ENCODE results near the gene ARHGEF19. TPM values are rescaled to one million over a fixed set of nuclear protein-coding genes. Genes with fewer than 3 reads are reported as not detected.

Gene ARHGEF19
- total RNA-seq, 1 experiment from 2014 or later, result 7.7 TPM

- POLR2A ChIA-PET, result interaction anchor here (0.5 kb wide), 1 partner anchor 38 kb away, joined by 5 read pairs; no protein-coding TSS in a partner anchor
- Mint-ChIP-seq H3K9me3 (ENCODE audit: unreplicated experiment) (no peaks in the 10 kb centered on the region), H3K4me3 (ENCODE audit: unreplicated experiment) (no peak overlapping the region), H3K36me3 (ENCODE audit: insufficient read depth, unreplicated experiment) (peaks cover 8% of the 10 kb centered on the region), H3K4me1 (ENCODE audit: low read depth, unreplicated experiment) (peaks cover 7% of the 10 kb centered on the region), H3K27ac (ENCODE audit: unreplicated experiment) (no peak overlapping the region), H3K27me3 (ENCODE audit: insufficient read depth, unreplicated experiment) (no peaks in the 10 kb centered on the region)
- DNase-seq, result no peak
- Histone ChIP-seq H3K36me3 (ENCODE audit: control insufficient read depth, insufficient read depth, low read length) (no peaks in the 10 kb centered on the region), H3K4me3 (ENCODE audit: low read depth, low read length) (peak overlapping the region; percentile 20), H3K27me3 (replicated peaks; ENCODE audit: control insufficient read depth, insufficient read depth, low read length) (no peaks in the 10 kb centered on the region), H3K4me1 (peaks cover 16% of the 10 kb centered on the region), H3K9me3 (no peaks in the 10 kb centered on the region)
- BruUV-seq (replicated peaks), result no TSS peak
- no peak for TF ChIP-seq CTCF (IDR thresholded peaks at IDR 0.05; ENCODE audit: insufficient read depth in 1 of 2, low read depth in 1 of 2, low read length in 1 of 2, severe bottlenecking in 1 of 2, unreplicated experiment in 1 of 2)
- intact Hi-C loops (cut with micrococcal nuclease; ENCODE audit: unreplicated experiment), result no loop called here
- CTCF ChIA-PET, result no interaction called here
Observed at GRCh38 chr1:16211824-16212223, 628 bp downstream of the ARHGEF19 start.

- peaks cover 16% of the 10 kb centered on the region for H3K4me1 ChIP-seq
- Mint-ChIP-seq H3K36me3 (ENCODE audit: insufficient read depth, unreplicated experiment) (peaks cover 12% of the 10 kb centered on the region), H3K4me1 (ENCODE audit: low read depth, unreplicated experiment) (peaks cover 7% of the 10 kb centered on the region), H3K27me3 (ENCODE audit: insufficient read depth, unreplicated experiment) (no peaks in the 10 kb centered on the region), H3K9me3 (ENCODE audit: unreplicated experiment) (no peaks in the 10 kb centered on the region), H3K4me3 (ENCODE audit: unreplicated experiment) (no peak overlapping the region), H3K27ac (ENCODE audit: unreplicated experiment) (no peak overlapping the region)
- no TSS peak for BruUV-seq (replicated peaks)
- ChIA-PET POLR2A (no interaction called here), CTCF (no interaction called here)
- no peak overlapping the region for H3K4me3 ChIP-seq (ENCODE audit: low read depth, low read length)
- no peaks in the 10 kb centered on the region for H3K36me3 ChIP-seq (ENCODE audit: control insufficient read depth, insufficient read depth, low read length)
- no peak for TF ChIP-seq CTCF (IDR thresholded peaks at IDR 0.05; ENCODE audit: insufficient read depth in 1 of 2, low read depth in 1 of 2, low read length in 1 of 2, severe bottlenecking in 1 of 2, unreplicated experiment in 1 of 2)
- no peaks in the 10 kb centered on the region for H3K9me3 ChIP-seq
- no peaks in the 10 kb centered on the region for H3K27me3 ChIP-seq (replicated peaks; ENCODE audit: control insufficient read depth, insufficient read depth, low read length)
- intact Hi-C loops (cut with micrococcal nuclease; ENCODE audit: unreplicated experiment), result no loop called here
- DNase-seq, result no peak
Observed at GRCh38 chr1:16210581-16210980, 1.9 kb downstream of the ARHGEF19 start.

GRCh38 chr1:16209847-16210407, 2.5 kb downstream of the ARHGEF19 start:
- Mint-ChIP-seq H3K4me1 (ENCODE audit: low read depth, unreplicated experiment) (peaks cover 7% of the 10 kb centered on the region), H3K27me3 (ENCODE audit: insufficient read depth, unreplicated experiment) (no peaks in the 10 kb centered on the region), H3K36me3 (ENCODE audit: insufficient read depth, unreplicated experiment) (peaks cover 10% of the 10 kb centered on the region), H3K9me3 (ENCODE audit: unreplicated experiment) (no peaks in the 10 kb centered on the region), H3K4me3 (ENCODE audit: unreplicated experiment) (no peak overlapping the region), H3K27ac (ENCODE audit: unreplicated experiment) (peak overlapping the region; percentile 12)
- peaks cover 16% of the 10 kb centered on the region for H3K4me1 ChIP-seq
- intact Hi-C loops (cut with micrococcal nuclease; ENCODE audit: unreplicated experiment), result no loop called here
- DNase-seq, result no peak
- no peaks in the 10 kb centered on the region for H3K36me3 ChIP-seq (ENCODE audit: control insufficient read depth, insufficient read depth, low read length)
- no peaks in the 10 kb centered on the region for H3K27me3 ChIP-seq (replicated peaks; ENCODE audit: control insufficient read depth, insufficient read depth, low read length)
- no peaks in the 10 kb centered on the region for H3K9me3 ChIP-seq
- TF ChIP-seq CTCF (IDR thresholded peaks at IDR 0.05; ENCODE audit: insufficient read depth in 1 of 2, low read depth in 1 of 2, low read length in 1 of 2, severe bottlenecking in 1 of 2, unreplicated experiment in 1 of 2), result no peak
- CTCF ChIA-PET, result no interaction called here
- no TSS peak for BruUV-seq (replicated peaks)
- POLR2A ChIA-PET, result no interaction called here
- no peak overlapping the region for H3K4me3 ChIP-seq (ENCODE audit: low read depth, low read length)
